Measurements from ENCODE around the gene ACVR1B. TPM values are rescaled to one million over a fixed set of nuclear protein-coding genes. Genes with fewer than 3 reads are reported as not detected.
A peak's percentile ranks its signal among the peaks of the same experiment; 100 is the strongest.
"Not testable (repeated sequence)": the region's sequence is repeated elsewhere in the genome, so short reads cannot be mapped to it uniquely, and the experiment has no call there.

Gene ACVR1B
- total RNA-seq, 1 experiment from 2014 or later, result 16.1 TPM

DNA sequence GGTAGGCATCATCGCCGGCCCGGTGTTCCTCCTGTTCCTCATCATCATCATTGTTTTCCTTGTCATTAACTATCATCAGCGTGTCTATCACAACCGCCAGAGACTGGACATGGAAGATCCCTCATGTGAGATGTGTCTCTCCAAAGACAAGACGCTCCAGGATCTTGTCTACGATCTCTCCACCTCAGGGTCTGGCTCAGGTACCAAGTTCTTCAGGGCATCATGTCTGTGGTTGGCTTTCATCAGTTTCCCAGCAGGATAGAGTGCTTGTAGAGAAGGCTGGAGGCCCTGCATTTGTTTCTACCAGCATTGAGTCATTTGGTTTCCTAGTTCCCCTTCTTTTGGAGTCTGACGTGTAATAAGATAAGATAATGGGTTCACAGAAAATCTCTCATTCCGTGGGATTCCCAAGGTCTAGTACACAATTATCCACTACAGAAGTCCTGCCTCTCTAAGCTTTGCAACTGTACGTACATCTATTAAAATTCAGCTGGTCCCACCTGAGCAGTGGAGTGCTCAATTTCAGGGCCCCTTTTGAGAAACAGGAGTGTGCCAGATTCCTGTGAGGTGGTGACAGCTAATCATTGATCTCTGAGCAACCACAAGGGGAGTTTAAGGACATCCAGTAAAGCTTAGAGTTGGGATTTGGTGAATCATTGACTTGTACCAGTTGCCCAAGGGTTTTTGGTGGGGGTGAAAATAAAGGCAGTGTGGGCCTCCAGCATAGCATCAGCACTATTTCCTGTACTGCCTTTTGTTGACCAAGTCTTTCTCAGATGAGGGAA lies 25.1 kb downstream of the ACVR1B start:
- no TSS peak for BruUV-seq (replicated peaks)
- POLR2A ChIA-PET, result interaction anchor here (1.0 to 1.4 kb wide), 2 partner anchors 12 to 15 kb away, joined by 3 to 4 read pairs; no protein-coding TSS in a partner anchor
- intact Hi-C loops (cut with micrococcal nuclease), result no loop called here
- no peak for DNase-seq (ENCODE audit: unreplicated experiment)
- no peak overlapping the region for H3K4me3 Mint-ChIP-seq (ENCODE audit: unreplicated experiment)
- CTCF ChIA-PET, result interaction anchor here (0.6 to 3.1 kb wide), 9 partner anchors 16 to 1016 kb away, joined by 3 to 20 read pairs (median 5); no protein-coding TSS in a partner anchor
- H3K9me3 Mint-ChIP-seq (ENCODE audit: unreplicated experiment), result no peaks in the 10 kb centered on the region
- TF ChIP-seq, protein P1, sequence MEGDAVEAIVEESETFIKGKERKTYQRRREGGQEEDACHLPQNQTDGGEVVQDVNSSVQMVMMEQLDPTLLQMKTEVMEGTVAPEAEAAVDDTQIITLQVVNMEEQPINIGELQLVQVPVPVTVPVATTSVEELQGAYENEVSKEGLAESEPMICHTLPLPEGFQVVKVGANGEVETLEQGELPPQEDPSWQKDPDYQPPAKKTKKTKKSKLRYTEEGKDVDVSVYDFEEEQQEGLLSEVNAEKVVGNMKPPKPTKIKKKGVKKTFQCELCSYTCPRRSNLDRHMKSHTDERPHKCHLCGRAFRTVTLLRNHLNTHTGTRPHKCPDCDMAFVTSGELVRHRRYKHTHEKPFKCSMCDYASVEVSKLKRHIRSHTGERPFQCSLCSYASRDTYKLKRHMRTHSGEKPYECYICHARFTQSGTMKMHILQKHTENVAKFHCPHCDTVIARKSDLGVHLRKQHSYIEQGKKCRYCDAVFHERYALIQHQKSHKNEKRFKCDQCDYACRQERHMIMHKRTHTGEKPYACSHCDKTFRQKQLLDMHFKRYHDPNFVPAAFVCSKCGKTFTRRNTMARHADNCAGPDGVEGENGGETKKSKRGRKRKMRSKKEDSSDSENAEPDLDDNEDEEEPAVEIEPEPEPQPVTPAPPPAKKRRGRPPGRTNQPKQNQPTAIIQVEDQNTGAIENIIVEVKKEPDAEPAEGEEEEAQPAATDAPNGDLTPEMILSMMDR (IDR thresholded peaks at IDR 0.05; ENCODE audit: unreplicated experiment), result no peak
- H3K27ac Mint-ChIP-seq (ENCODE audit: low read depth, unreplicated experiment), result no peak overlapping the region
- no peaks in the 10 kb centered on the region for H3K27me3 Mint-ChIP-seq (ENCODE audit: insufficient read depth, unreplicated experiment)
- peaks cover 59% of the 10 kb centered on the region for H3K36me3 Mint-ChIP-seq (ENCODE audit: insufficient read depth, unreplicated experiment)
- H3K4me1 Mint-ChIP-seq (ENCODE audit: insufficient read depth, unreplicated experiment), result peaks cover 32% of the 10 kb centered on the region

DNA sequence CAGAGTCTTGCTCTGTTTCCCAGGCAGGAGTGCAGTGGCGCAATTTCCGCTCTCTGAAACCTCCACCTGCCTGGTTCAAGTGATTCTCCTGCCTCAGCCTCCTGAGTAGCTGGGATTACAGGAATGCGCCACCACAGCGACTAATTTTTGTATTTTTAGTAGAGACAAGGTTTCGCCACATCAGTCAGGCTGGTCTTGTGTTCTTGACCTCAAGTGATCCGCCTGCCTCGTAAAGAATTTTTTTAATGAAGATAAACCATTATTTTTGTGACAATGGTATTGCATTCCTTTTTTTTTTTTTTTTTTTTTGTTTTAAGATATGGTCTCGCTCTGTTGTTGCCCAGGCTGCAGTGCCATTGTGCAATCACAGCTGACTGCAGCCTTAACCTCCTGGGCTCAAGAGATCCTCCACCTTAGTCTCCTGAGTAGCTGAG lies 25.8 kb downstream of the ACVR1B start:
- CTCF ChIA-PET, result interaction anchor here (0.6 to 3.1 kb wide), 12 partner anchors 13 to 1015 kb away, joined by 3 to 20 read pairs (median 4); no protein-coding TSS in a partner anchor
- POLR2A ChIA-PET, result interaction anchor here (1.0 to 1.4 kb wide), 2 partner anchors 13 to 16 kb away, joined by 3 to 4 read pairs; no protein-coding TSS in a partner anchor
- intact Hi-C loops (cut with micrococcal nuclease), result no loop called here
- Mint-ChIP-seq H3K27me3 (ENCODE audit: insufficient read depth, unreplicated experiment) (no peaks in the 10 kb centered on the region), H3K27ac (ENCODE audit: low read depth, unreplicated experiment) (no peak overlapping the region), H3K9me3 (ENCODE audit: unreplicated experiment) (no peaks in the 10 kb centered on the region), H3K36me3 (ENCODE audit: insufficient read depth, unreplicated experiment) (peaks cover 67% of the 10 kb centered on the region), H3K4me3 (ENCODE audit: unreplicated experiment) (no peak overlapping the region), H3K4me1 (ENCODE audit: insufficient read depth, unreplicated experiment) (peaks cover 25% of the 10 kb centered on the region)
- BruUV-seq (replicated peaks), result no TSS peak
- no peak for DNase-seq (ENCODE audit: unreplicated experiment)
- TF ChIP-seq, protein P1 (IDR thresholded peaks at IDR 0.05; ENCODE audit: unreplicated experiment), result no peak

DNA sequence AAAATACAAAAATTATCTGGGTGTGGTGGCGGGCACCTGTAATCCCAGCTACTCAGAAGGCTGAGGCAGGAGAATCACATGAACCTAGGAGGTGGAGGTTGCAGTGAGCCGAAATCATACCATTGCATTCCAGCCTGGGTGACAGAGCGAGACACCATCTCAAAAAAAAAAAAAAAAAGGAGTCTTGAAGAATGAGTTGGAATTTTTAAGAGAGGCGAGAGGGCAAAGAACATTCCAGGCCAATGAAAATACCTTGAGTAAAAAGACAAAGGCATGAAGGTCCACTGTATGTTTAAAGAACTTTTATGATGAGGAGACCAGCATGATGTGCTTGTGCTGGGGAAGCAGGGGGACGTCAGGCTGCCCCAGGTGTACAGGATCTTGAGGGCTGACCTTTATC lies 27.8 kb downstream of the ACVR1B start:
- H3K4me3 Mint-ChIP-seq (ENCODE audit: unreplicated experiment); BruUV-seq (replicated peaks); H3K27me3 Mint-ChIP-seq (ENCODE audit: insufficient read depth, unreplicated experiment); intact Hi-C loops (cut with micrococcal nuclease); POLR2A ChIA-PET; H3K4me1 Mint-ChIP-seq (ENCODE audit: insufficient read depth, unreplicated experiment); H3K9me3 Mint-ChIP-seq (ENCODE audit: unreplicated experiment); DNase-seq (ENCODE audit: unreplicated experiment): not testable (repeated sequence)
- H3K36me3 Mint-ChIP-seq (ENCODE audit: insufficient read depth, unreplicated experiment), result peaks cover 82% of the 10 kb centered on the region
- CTCF ChIA-PET, result interaction anchor here (0.6 to 3.1 kb wide), 2 partner anchors 53 to 85 kb away, joined by 3 to 20 read pairs; no protein-coding TSS in a partner anchor
- peak overlapping the region; percentile 31 for H3K27ac Mint-ChIP-seq (ENCODE audit: low read depth, unreplicated experiment)

DNA sequence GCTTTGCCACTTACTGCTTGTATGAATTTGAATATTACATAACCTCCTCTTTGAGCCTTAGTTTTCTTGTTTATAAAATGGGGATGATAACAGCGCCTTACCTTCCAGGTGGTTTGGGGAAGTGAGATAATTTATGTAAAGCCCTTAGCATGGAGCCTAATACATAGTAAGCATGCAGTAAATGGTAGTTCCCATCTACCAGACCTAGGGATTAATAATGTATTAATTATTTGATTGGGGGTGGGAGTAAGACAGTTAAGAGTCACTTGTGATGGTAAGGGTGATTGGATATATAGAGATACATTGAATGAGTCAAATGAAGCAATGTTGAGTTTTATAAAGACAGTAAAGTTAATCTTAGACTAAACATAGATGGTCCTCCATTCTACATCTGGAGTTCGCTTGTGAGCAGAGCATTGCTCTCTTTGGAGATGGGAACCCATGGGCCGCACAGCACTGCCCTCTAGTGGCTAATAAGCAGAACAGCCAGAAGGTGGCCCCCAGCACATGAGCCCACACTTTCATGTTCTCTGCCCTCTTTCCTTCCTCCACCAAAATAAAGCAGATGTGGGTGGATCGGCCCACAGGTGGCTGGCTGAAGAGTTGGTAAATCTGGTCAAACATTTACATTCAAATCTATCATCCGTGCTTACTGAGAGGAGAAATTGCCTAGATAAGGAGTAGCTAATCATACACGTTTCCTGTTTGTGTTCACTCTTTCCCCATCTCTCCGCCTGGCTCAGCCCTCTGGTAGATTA lies 28.7 kb downstream of the ACVR1B start:
- DNase-seq (ENCODE audit: unreplicated experiment), result peak; percentile 80
- Mint-ChIP-seq H3K9me3 (ENCODE audit: unreplicated experiment) (no peaks in the 10 kb centered on the region), H3K4me3 (ENCODE audit: unreplicated experiment) (no peak overlapping the region), H3K4me1 (ENCODE audit: insufficient read depth, unreplicated experiment) (no peaks in the 10 kb centered on the region), H3K27ac (ENCODE audit: low read depth, unreplicated experiment) (no peak overlapping the region), H3K36me3 (ENCODE audit: insufficient read depth, unreplicated experiment) (peaks cover 83% of the 10 kb centered on the region), H3K27me3 (ENCODE audit: insufficient read depth, unreplicated experiment) (no peaks in the 10 kb centered on the region)
- intact Hi-C loops (cut with micrococcal nuclease), result loop anchor here (1.0 kb wide), 2 partner anchors 54 to 85 kb away; no protein-coding TSS in a partner anchor
- BruUV-seq (replicated peaks), result no TSS peak
- ChIA-PET POLR2A (interaction anchor here (0.7 to 0.8 kb wide), 2 partner anchors 25 to 88 kb away, joined by 3 read pairs; no protein-coding TSS in a partner anchor), CTCF (interaction anchor here (0.6 to 2.0 kb wide), 27 partner anchors 8 to 875 kb away, joined by 3 to 17 read pairs (median 4); no protein-coding TSS in a partner anchor)
- TF ChIP-seq, protein P1 (IDR thresholded peaks at IDR 0.05; ENCODE audit: unreplicated experiment), result peak; percentile 86

Data from MCF 10A (cell line).